Measurements from ENCODE around the gene STAT4.

GRCh38 chr2:191031256-191031655 lies 119.5 kb downstream of the STAT4 start:
- no peak for TF ChIP-seq EZH2 (optimal IDR thresholded peaks at IDR 0.05; ENCODE audit: low read depth, low read length)
- no peak for TF ChIP-seq CTCF (IDR thresholded peaks at IDR 0.05; ENCODE audit: low read length)
- TF ChIP-seq EZH2phosphoT487 (IDR thresholded peaks at IDR 0.05; ENCODE audit: low read length) = no peak

All from MM.1S (cell line).